NT2/D1 (cell line): Measurements from ENCODE around the gene FGF6.

Experiments used
- YY1 ChIP-seq: IDR thresholded peaks from 2 replicates; pipeline ENCODE4 v1.6.1; 2011; ENCODE audit not compliant: insufficient read length, insufficient read depth
- ZNF274 ChIP-seq: IDR thresholded peaks from 2 replicates; pipeline ENCODE4 v1.6.1; 2011; ENCODE audit warnings: mild to moderate bottlenecking, low read depth, low read length

GRCh38 chr12:4468994-4469393 is 23.4 kb upstream of the FGF6 start:
- TF ChIP-seq YY1 = no peak
- TF ChIP-seq ZNF274 = no peak
